Amniotic stem cell (primary cell): Measurements from ENCODE around the gene BLOC1S1.

Experiments used
- DNase-seq: peaks from one replicate; lab custom pipeline; 2025; lab: John Stamatoyannopoulos, UW

BLOC1S1 gene

DNA sequence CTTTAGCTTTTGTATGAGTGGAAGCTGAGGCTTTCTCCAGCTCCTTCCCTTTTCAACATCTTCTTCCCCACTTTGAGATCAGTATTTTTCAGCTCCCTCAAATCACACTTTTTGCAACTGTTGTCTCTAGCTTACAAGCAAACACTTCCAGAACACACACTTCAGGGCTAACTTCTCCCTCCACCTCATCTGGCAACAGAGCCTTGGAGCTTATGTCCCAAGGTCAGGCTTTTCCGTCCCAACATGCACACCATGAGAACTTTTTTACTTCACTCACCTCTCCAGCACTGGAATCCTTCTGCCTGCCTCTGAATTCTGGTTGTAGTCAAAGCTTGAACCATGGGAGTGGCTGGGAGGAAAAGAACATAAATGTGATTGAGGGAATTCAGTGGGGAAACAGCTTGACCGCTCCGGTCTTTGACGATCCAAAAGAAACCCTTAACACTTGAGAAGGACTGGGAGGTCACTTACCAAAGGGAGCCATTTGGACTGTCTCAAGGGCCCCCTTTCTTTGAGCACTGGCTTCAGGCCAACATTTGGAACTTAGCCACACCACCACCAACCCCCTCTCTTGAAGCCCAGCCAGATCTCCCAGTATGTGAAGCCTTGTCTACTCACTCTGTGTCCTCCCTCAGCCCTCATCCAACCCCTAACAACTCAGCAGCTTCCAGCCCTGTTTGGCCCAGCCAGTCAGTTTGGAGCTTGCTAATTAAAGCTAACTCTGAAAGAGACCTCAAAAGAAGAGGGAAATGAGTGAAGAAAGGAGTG, 3.9 kb upstream of the BLOC1S1 start:
- DNase-seq: no peak

DNA sequence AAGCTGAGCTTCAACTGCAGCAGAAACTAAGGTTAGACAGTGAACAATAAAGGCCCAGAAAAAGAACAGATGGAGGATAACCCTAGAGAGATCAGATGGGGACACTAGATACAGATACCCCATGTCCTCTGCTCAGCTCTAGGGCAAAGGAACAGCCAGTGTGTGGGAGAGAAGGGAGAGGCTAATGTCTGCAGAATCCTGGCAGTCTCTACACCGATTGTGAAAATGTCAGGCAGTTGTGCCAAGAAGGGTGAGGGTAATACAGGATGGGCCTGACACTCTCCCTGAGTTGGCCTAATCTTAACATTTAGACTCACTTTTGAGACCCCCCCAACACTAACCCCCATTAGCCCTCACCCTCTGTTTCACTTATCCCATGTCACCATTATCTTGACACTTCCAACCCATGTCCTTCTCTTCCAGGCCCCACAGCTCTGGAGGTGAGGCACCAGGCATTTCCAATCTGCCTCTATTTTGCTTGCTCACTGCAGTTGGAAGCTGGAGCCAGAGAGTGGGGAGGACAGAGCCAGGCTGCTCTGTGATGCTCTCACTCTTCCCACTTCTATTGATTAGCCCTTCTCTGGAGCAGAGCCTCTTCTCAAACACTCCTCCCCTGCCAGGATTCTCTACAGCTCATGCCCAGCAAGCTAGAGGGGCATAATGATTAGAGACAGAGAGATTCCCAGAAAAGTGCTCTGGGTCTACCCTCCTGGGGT, 3.0 kb upstream of the BLOC1S1 start:
- DNase-seq: no peak

GRCh38 chr12:55713721-55714120, 2.1 kb upstream of the BLOC1S1 start:
- peak; percentile 74 for DNase-seq

DNA sequence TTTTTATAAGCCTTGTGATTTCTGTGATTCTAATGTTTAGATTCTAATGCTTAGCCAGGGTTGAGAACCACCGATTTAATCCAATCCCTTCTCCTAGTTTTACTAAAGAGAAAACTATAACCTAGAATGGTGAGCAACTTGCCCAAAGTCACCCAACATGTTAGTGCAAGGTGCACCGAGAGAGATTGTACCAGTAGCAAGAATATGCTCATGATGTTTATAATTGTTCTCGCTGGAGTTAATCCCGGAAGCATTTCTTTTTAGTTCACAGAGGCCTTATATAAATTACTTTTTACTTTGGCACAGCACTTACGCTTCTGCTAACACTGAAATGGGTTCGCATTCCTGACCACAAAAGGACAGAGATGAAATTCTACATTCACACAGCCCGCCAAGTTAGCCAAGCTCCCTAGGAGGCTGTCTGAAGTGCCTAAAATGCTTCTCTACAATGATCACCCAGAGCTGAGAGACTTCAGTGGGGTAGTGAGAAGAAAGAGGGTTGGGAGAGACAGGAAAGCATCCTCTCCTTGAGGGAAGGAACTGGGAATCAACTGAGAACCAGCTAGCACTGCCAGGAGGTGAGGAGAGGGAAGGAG, 579 bp upstream of the BLOC1S1 start:
- DNase-seq: no peak

- no peak for DNase-seq
Measured at GRCh38 chr12:55716582-55716957, 724 bp downstream of the BLOC1S1 start.

- no peak for DNase-seq
Measured at GRCh38 chr12:55717011-55718007, 1.5 kb downstream of the BLOC1S1 start.

- no peak for DNase-seq
Measured at GRCh38 chr12:55718015-55718414, 2.2 kb downstream of the BLOC1S1 start.

DNA sequence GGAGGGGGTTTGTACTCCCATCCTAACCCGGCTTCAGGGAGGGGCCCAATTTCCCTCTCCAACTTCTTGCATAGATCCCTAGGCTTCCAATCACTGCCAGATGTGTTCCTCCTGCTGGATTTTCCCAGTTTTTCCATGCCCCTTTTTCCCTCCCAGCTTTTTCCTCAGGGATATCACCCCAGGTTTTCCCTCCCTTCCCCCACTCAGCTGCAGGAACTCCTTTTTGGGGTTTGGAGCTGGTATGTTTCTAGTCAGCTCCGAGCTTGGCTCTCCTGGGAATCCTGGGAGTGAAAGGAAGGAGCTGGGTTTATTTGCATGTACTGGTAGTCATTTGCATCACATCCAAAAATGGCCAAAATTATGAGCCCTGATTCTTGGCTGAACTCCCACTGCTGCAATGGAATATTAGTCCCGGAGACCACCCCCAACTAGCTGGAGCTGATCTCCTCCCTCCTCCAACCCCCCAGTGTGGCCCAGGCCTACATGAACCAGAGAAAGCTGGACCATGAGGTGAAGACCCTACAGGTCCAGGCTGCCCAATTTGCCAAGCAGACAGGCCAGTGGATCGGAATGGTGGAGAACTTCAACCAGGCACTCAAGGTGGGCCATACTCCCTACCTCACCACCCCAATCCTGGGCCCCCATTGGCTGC, 2.9 kb downstream of the BLOC1S1 start:
- DNase-seq: no peak

GRCh38 chr12:55719371-55719770, 3.5 kb downstream of the BLOC1S1 start:
- DNase-seq: no peak

DNA sequence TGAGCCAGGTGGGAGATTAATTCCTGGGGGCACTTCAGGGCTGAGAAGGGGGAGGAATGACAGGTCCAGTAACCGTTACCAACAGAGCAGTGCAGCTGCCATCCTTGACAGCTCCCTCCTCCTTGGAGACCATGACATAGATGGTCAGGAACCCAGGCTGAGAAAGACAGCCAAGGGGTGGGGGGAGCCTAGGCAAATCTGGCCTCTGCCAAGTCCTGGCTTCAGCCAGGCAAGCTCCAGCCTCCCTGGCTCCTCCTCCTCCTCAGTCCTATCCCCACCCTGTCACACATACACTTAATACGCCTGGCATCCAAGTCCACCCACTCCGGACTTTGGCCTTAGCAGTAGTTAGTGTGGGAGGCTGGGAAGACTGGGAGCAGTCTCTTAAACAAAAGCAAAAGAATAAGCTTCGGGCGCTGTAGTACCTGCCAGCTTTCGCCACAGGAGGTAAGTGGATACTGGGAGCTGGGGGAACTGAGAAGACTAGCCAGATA, 4.3 kb downstream of the BLOC1S1 start, which contains the start of gene RDH5:
RDH5 (plus strand) TSS at position 323 of the 494 bp plus-strand sequence. CDS start 792 bp downstream, outside the sequence.
- peak; percentile 66 for DNase-seq

DNA sequence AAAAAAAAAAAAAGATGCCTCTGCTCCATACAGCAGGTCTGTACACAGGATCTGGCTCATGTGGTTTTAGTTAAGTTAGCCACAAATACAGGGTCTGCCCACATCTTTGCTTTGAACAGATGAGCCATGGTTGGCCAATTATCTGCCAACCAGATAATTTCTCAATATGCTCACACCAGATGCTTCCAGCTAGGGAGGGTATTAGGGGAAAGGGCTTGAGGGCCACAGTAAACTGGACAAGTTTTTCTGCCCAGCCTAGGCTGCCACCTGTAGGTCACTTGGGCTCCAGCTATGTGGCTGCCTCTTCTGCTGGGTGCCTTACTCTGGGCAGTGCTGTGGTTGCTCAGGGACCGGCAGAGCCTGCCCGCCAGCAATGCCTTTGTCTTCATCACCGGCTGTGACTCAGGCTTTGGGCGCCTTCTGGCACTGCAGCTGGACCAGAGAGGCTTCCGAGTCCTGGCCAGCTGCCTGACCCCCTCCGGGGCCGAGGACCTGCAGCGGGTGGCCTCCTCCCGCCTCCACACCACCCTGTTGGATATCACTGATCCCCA, 5.1 kb downstream of the BLOC1S1 start:
- peak; percentile 87 for DNase-seq

GRCh38 chr12:55721601-55722213, 5.9 kb downstream of the BLOC1S1 start:
- no peak for DNase-seq

GRCh38 chr12:55722948-55723347, 7.1 kb downstream of the BLOC1S1 start:
- no peak for DNase-seq

- no peak for DNase-seq
Measured at GRCh38 chr12:55723516-55724225, 7.8 kb downstream of the BLOC1S1 start.

- DNase-seq: no peak
Measured at GRCh38 chr12:55724226-55724939, 8.5 kb downstream of the BLOC1S1 start.

GRCh38 chr12:55724940-55725309, 9.1 kb downstream of the BLOC1S1 start:
- no peak for DNase-seq

- DNase-seq: no peak
Measured at GRCh38 chr12:55725556-55725955, 9.7 kb downstream of the BLOC1S1 start.

DNA sequence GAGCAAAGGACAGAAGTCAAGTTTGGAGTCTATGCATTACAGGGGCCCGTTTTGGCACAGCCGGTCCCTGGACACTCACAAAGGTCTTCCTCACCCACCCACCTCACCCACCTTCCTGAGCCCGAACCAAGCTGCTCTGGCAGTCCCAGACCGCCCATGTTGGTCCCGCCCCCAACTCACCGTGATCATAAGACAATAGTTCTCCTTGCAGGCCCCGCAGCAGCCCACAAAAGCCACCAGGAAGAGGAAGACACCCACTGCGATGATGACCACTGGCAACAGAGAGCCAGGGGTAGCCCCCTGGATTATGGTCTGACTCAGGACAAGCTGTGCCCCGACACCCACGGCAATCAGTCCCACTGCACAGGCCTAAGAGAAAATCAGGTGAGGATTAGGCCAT, 11.1 kb downstream of the BLOC1S1 start:
- DNase-seq: no peak

DNA sequence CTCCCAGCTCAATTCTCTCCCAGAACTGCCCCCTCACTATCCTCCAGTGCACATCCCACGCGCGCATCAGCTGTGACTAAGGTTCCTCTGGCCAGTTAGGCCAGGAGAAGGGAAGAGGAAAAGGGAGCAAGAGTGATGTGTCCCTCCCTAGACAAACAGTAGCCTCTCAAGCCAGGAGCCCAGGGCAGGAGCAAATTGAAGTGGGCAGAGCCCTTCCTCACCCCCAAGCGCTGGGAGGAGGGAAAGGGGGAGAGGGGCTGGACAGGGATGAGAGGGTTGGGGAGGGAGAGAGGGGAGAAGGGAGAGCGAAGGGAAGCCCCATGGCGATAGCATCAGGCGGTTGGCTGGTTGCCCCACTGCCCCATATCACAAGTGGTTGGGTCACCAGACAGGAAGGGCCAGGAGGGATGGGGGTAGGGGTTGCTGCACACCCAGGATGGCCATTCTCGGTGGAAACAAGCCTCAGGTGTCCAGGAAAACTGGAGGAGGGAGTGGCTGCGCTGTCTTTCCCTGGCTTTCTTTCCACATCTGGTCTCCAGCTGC, 11.9 kb downstream of the BLOC1S1 start:
- peak; percentile 53 for DNase-seq
